HL-60 (cell line): ENCODE data around the gene CCN2.

Source experiments
- GABPA ChIP-seq: IDR thresholded peaks from 2 replicates; pipeline ENCODE4 v1.6.1; 2012; ENCODE audit warnings: low read depth
- POLR2AphosphoS5 ChIP-seq: IDR thresholded peaks from 2 replicates; pipeline ENCODE4 v1.6.1; 2012; ENCODE audit warnings: low read depth
- REST ChIP-seq: IDR thresholded peaks from 2 replicates; pipeline ENCODE4 v1.6.1; 2012; ENCODE audit warnings: low read depth; ENCODE audit not compliant: insufficient replicate concordance
- SPI1 ChIP-seq: IDR thresholded peaks from 2 replicates; pipeline ENCODE4 v1.6.1; 2012; ENCODE audit warnings: low read depth, mild to moderate bottlenecking, borderline replicate concordance
- TF ChIP-seq, protein P1 (sequence below): IDR thresholded peaks from one replicate; pipeline ENCODE4 v1.5.1; 2011; ENCODE audit warnings: low read length, control low read depth, inconsistent platforms; ENCODE audit not compliant: insufficient read depth

DNA sequence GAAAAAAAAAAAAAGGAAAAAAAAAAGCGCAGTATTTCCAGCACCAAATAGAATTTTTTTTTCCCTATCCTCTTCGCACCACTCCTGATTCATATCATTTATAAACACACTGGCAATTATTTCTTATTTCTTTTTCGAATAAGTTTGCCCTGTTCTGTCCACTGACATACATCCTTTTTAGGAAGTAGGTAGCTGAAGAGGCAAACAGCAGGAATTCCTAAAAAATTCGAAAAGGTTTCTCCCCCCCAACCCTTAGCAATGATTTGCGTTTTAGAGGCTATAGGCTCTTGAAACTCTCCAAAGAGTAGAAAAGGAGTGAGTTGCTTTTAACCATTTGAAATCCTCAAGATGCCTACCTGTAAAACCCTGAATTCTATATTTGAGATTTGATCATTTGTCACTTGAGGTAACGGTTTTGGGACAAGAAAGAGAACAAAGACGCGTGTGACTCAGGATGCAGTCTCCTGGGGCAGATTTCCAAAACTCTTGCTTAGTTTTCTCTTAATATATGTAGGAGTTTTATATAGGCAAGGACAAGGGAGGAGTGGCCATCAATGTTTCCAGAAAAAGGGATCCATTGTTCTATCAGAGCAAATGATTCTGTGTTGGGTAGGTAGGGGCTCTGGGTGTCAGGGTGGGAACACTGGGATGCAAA lies 531 bp upstream of the CCN2 start:
- TF ChIP-seq REST: no peak
- TF ChIP-seq, protein P1, sequence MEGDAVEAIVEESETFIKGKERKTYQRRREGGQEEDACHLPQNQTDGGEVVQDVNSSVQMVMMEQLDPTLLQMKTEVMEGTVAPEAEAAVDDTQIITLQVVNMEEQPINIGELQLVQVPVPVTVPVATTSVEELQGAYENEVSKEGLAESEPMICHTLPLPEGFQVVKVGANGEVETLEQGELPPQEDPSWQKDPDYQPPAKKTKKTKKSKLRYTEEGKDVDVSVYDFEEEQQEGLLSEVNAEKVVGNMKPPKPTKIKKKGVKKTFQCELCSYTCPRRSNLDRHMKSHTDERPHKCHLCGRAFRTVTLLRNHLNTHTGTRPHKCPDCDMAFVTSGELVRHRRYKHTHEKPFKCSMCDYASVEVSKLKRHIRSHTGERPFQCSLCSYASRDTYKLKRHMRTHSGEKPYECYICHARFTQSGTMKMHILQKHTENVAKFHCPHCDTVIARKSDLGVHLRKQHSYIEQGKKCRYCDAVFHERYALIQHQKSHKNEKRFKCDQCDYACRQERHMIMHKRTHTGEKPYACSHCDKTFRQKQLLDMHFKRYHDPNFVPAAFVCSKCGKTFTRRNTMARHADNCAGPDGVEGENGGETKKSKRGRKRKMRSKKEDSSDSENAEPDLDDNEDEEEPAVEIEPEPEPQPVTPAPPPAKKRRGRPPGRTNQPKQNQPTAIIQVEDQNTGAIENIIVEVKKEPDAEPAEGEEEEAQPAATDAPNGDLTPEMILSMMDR: no peak
- TF ChIP-seq POLR2AphosphoS5: no peak
- no peak for TF ChIP-seq GABPA
- no peak for TF ChIP-seq SPI1
